Esophagus squamous epithelium (tissue), 5 donors: ENCODE measurements around the gene CARD8. TPM values are rescaled to one million over a fixed set of nuclear protein-coding genes. Genes with fewer than 3 reads are reported as not detected.

Experiments used
- DNase-seq: peaks from one replicate; lab custom pipeline; 2025; lab: John Stamatoyannopoulos, UW
- H3K27ac ChIP-seq, 4 donors: fragments of 200-600 bp; sonication (generic); one replicate each; pipeline ENCODE4 v1.5.1; 2016 to 2019; ENCODE audit warnings: mild to moderate bottlenecking in 1 of 4
- H3K27me3 ChIP-seq, 4 donors: fragments of 200-600 bp; sonication (generic); 1 replicate in 3 of 4; 2 replicates in 1 of 4; pipeline versions ENCODE4 v1.5.1 to v1.6.0; 2017 to 2021; ENCODE audit warnings: antibody characterized with exemption in 1 of 4
- H3K36me3 ChIP-seq, 3 donors: fragments of 200-600 bp; sonication (generic); one replicate each; pipeline ENCODE4 v1.5.1; 2016 to 2019
- H3K4me1 ChIP-seq, 3 donors: fragments of 200-600 bp; sonication (generic); one replicate each; pipeline ENCODE4 v1.5.1; 2017 to 2019
- H3K4me3 ChIP-seq, 4 donors: fragments of 200-600 bp; sonication (generic); 1 replicate in 3 of 4; 2 replicates in 1 of 4; pipeline ENCODE4 v1.5.1; 2016 to 2019; ENCODE audit warnings: mild to moderate bottlenecking in 2 of 4, moderate library complexity in 1 of 4
- H3K9me3 ChIP-seq, 3 donors: fragments of 200-600 bp; sonication (generic); one replicate each; pipeline ENCODE4 v1.5.1; 2016 to 2019
- CTCF ChIP-seq, 6 experiments: fragments of 450-650 bp in 4 of 6; fragments of 200-600 bp in 2 of 6; sonication (generic) in 2 of 6; IDR thresholded peaks; one replicate each; pipeline ENCODE4 v1.5.1; 2016 to 2019; ENCODE audit warnings: antibody characterized with exemption in 6 of 6, mild to moderate bottlenecking in 4 of 6, moderate library complexity in 4 of 6
- POLR2A ChIP-seq, 4 donors: fragments of 450-650 bp; IDR thresholded peaks; one replicate each; pipeline ENCODE4 v1.6.1; 2017; ENCODE audit warnings: antibody characterized with exemption in 4 of 4, mild to moderate bottlenecking in 4 of 4, moderate library complexity in 3 of 4
- WGBS, 2 donors: methylation state at CpG; one replicate each; pipeline ENCODE4 v1.1.5; 2018; 5-methylcytosine and 5-hydroxymethylcytosine counted together
- intact Hi-C: fragments of 100-400 bp; cut with DNase I; formaldehyde crosslinking; loops from one replicate; pipeline ENCODE4 v1.15.0; 2022
- total RNA-seq, 4 donors: library from RNA; depleted of rRNA; stranded (reverse); fragments of >200 nt; gene quantifications; one replicate each; pipeline ENCODE4 v1.1.0, GENCODE V29; 2016
- donor health status: DM: yes; HTN: yes; CAD: no.

The CARD8 gene
- total RNA-seq, 4 donors from 2014 or later = 9.7 to 21.9 (median 11.3) TPM

- no peak for TF ChIP-seq POLR2A (IDR thresholded peaks at IDR 0.05)
- peak; percentile 12 to 53 (median 24) for TF ChIP-seq CTCF (IDR thresholded peaks at IDR 0.05)
- 64 to 67% methylated on average over 21 to 23 of the region's 36 CpGs for WGBS, 2 donors
- Histone ChIP-seq H3K4me1 (peaks cover 0 to 13% (median 0%) of the 10 kb centered on the region in 3 donors), H3K27me3 (peaks cover 0 to 4% (median 0%) of the 10 kb centered on the region in 4 donors), H3K36me3 (peaks cover 0 to 18% (median 0%) of the 10 kb centered on the region in 3 donors), H3K9me3 (no peaks in the 10 kb centered on the region), H3K27ac (no peak overlapping the region), H3K4me3 (no peak overlapping the region)
- no peak for DNase-seq
- intact Hi-C loops = no loop called here
These were observed 61.5 kb downstream of the CARD8 start for GRCh38 chr19:48194041-48194843.

DNA sequence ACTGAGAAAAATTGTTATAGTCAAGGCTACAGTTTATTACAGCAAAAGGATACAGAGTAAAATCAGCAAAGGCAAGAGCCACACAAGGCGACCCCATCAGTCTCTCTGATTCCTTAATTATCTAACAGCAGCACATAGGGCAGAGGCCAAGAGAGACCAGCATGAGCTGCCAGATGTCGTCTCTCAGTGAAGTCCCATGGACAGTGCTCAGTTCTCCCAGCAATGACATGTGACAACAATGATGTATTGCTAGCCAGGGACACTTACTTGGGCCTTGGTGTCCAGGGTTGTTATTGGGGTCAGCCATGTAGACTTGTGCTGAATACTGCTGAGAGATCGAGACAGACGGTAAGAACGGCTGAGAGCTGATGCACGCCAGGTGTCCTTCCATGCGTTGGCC lies 63.0 kb downstream of the CARD8 start:
- H3K27ac ChIP-seq = no peak overlapping the region
- DNase-seq = no peak
- peaks cover 0 to 13% (median 0%) of the 10 kb centered on the region in 3 donors for H3K4me1 ChIP-seq
- H3K9me3 ChIP-seq = no peaks in the 10 kb centered on the region
- intact Hi-C loops = no loop called here
- peaks cover 0 to 23% (median 0%) of the 10 kb centered on the region in 3 donors for H3K36me3 ChIP-seq
- no peak overlapping the region for H3K4me3 ChIP-seq
- H3K27me3 ChIP-seq = peaks cover 0 to 4% (median 0%) of the 10 kb centered on the region in 4 donors
- TF ChIP-seq POLR2A (IDR thresholded peaks at IDR 0.05) (no peak), CTCF (IDR thresholded peaks at IDR 0.05) (no peak)
- WGBS, 2 donors = 81 to 83% methylated on average over 6 of the region's 7 CpGs

DNA sequence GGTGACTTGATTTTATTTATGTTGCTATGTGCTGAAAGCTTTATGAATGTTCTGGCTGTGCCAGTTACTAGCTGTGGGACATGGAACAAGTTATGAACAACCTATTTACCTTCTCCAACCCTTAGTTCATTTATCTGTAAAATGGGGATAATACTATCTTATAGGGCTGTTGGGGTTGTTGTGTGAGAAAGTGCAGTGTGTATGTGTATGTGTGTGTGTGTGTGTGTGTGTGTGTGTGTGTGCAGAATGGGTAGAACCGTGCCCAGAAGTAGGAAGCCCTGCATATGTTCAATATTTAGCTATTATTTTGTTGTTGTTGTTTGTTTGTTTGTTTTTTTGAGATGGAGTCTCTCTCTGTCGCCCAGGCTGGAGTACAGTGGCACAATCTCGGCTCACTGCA lies 64.8 kb downstream of the CARD8 start:
- no peak for DNase-seq
- TF ChIP-seq POLR2A (IDR thresholded peaks at IDR 0.05) (no peak), CTCF (IDR thresholded peaks at IDR 0.05) (no peak)
- Histone ChIP-seq H3K4me3 (no peak overlapping the region), H3K27me3 (peaks cover 0 to 4% (median 0%) of the 10 kb centered on the region in 4 donors), H3K9me3 (no peaks in the 10 kb centered on the region), H3K4me1 (no peaks in the 10 kb centered on the region), H3K36me3 (peaks cover 0 to 23% (median 0%) of the 10 kb centered on the region in 3 donors), H3K27ac (no peak overlapping the region)
- 86 to 100% methylated on average over 3 of the region's 3 CpGs for WGBS, 2 donors
- intact Hi-C loops = no loop called here

- Histone ChIP-seq H3K9me3 (no peaks in the 10 kb centered on the region), H3K4me3 (no peak overlapping the region), H3K27ac (no peak overlapping the region), H3K27me3 (peaks cover 0 to 4% (median 0%) of the 10 kb centered on the region in 4 donors), H3K4me1 (no peaks in the 10 kb centered on the region), H3K36me3 (peaks cover 0 to 23% (median 0%) of the 10 kb centered on the region in 3 donors)
- DNase-seq = no peak
- TF ChIP-seq POLR2A (IDR thresholded peaks at IDR 0.05) (no peak), CTCF (IDR thresholded peaks at IDR 0.05) (peak in 3 of 6 experiments; percentile 8 to 47 (median 47))
- intact Hi-C loops = no loop called here
- 69 to 79% methylated on average over 9 to 10 of the region's 13 CpGs for WGBS, 2 donors
These were observed 65.3 kb downstream of the CARD8 start for GRCh38 chr19:48190288-48190884.

GRCh38 chr19:48186541-48186991 lies 69.1 kb downstream of the CARD8 start:
- intact Hi-C loops = no loop called here
- TF ChIP-seq POLR2A (IDR thresholded peaks at IDR 0.05) (no peak), CTCF (IDR thresholded peaks at IDR 0.05) (no peak)
- Histone ChIP-seq H3K27me3 (no peaks in the 10 kb centered on the region), H3K36me3 (peaks cover 0 to 24% (median 0%) of the 10 kb centered on the region in 3 donors), H3K4me3 (no peak overlapping the region), H3K27ac (no peak overlapping the region), H3K9me3 (peaks cover 0 to 8% (median 3%) of the 10 kb centered on the region in 3 donors), H3K4me1 (no peaks in the 10 kb centered on the region)
- no peak for DNase-seq
- WGBS, 2 donors = 63 to 80% methylated on average over 2 to 4 of the region's 8 CpGs
